DND-41 (cell line): ENCODE results near the gene SMC3.

ENCODE experiments used
- EZH2 ChIP-seq: IDR thresholded peaks from 3 replicates; pipeline ENCODE4 v1.6.1; 2012; ENCODE audit warnings: borderline replicate concordance, low read depth, mild to moderate bottlenecking, moderate library complexity, low read length, inconsistent platforms; ENCODE audit not compliant: severe bottlenecking
- TF ChIP-seq, protein P1 (sequence below): IDR thresholded peaks from 2 replicates; pipeline ENCODE4 v1.5.1; 2012; ENCODE audit warnings: borderline replicate concordance, low read length, moderate library complexity, mild to moderate bottlenecking; ENCODE audit not compliant: poor library complexity, severe bottlenecking; ENCODE audit errors: extremely low read depth

DNA sequence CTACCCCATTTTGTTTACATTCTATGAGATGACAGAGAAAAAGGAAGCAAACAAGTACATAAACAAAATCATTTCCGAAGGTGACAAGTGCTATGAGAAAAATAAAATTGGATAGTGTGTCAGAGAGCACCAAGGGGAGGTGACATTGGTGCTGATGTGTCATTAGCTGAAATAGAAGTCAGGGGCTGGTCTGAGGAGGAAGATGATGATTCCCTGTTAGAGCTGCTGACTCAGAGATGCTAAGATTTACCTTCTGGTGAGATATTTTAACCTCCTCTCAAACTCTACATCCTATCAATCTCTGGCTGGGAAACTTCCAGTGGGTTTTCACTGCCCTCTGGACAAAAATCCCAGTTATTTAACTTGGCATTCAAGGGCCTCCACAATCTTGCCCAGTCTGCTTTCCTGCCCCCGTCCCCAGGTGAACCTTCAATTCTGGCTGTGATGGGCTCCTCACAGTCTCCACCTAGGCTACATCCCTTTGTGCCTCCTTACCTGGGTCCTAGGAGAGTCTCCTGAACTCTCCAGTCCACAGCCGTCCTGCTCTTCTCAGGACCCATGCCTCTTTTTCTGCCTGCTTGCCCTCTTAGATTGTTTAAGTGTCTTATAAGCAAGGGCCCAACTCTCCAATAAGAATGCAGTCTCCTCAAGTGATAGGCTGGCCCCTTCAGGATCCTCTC, 43.2 kb upstream of the SMC3 start:
- TF ChIP-seq, protein P1, sequence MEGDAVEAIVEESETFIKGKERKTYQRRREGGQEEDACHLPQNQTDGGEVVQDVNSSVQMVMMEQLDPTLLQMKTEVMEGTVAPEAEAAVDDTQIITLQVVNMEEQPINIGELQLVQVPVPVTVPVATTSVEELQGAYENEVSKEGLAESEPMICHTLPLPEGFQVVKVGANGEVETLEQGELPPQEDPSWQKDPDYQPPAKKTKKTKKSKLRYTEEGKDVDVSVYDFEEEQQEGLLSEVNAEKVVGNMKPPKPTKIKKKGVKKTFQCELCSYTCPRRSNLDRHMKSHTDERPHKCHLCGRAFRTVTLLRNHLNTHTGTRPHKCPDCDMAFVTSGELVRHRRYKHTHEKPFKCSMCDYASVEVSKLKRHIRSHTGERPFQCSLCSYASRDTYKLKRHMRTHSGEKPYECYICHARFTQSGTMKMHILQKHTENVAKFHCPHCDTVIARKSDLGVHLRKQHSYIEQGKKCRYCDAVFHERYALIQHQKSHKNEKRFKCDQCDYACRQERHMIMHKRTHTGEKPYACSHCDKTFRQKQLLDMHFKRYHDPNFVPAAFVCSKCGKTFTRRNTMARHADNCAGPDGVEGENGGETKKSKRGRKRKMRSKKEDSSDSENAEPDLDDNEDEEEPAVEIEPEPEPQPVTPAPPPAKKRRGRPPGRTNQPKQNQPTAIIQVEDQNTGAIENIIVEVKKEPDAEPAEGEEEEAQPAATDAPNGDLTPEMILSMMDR = no peak
- no peak for TF ChIP-seq EZH2
